Kidney (tissue), 14 donors: ENCODE results near the gene GALP. TPM values are rescaled to one million over a fixed set of nuclear protein-coding genes. Genes with fewer than 3 reads are reported as not detected.
A peak's percentile ranks its signal among the peaks of the same experiment; 100 is the strongest.

Experiments used
- DNase-seq, 5 donors: peaks; one replicate each; pipeline ENCODE4 v3.0.0-alpha.2; 2013 to 2020
- FAIRE-seq: peaks from 2 replicates; lab custom pipeline; 2012; peaks lifted over from hg19 to GRCh38; lab: Jason Lieb, UNC
- H3K27ac ChIP-seq, 2 donors: one replicate each; pipeline ENCODE4 v1.7.0; 2013; ENCODE audit warnings: low read depth in 2 of 2, low read length in 2 of 2, inconsistent platforms in 1 of 2
- H3K27me3 ChIP-seq: one replicate; pipeline ENCODE4 v1.7.1; 2013; ENCODE audit warnings: low read length, inconsistent platforms; ENCODE audit not compliant: control insufficient read depth, insufficient read depth
- H3K36me3 ChIP-seq, 3 donors: one replicate each; pipeline versions ENCODE4 v1.7.0 to v1.7.1; 2013; ENCODE audit warnings: low read length in 3 of 3, control low read depth in 1 of 3, inconsistent platforms in 1 of 3; ENCODE audit not compliant: insufficient read depth in 3 of 3, control insufficient read depth in 2 of 3
- H3K4me1 ChIP-seq, 3 donors: one replicate each; pipeline versions ENCODE4 v1.7.0 to v1.7.1; 2013; ENCODE audit warnings: low read length in 3 of 3, inconsistent platforms in 1 of 3, low read depth in 1 of 3; ENCODE audit not compliant: control insufficient read depth in 2 of 3, insufficient read depth in 2 of 3
- H3K4me3 ChIP-seq, 3 donors: one replicate each; pipeline versions ENCODE4 v1.7.0 to v1.8.1; 2013; ENCODE audit warnings: low read length in 3 of 3, control low read depth in 1 of 3, inconsistent platforms in 1 of 3
- H3K9ac ChIP-seq, 3 donors: one replicate each; pipeline versions ENCODE4 v1.7.0 to v1.7.1; 2013; ENCODE audit warnings: low read length in 3 of 3, control low read depth in 1 of 3, inconsistent platforms in 1 of 3
- H3K9me3 ChIP-seq, 3 donors: one replicate each; pipeline versions ENCODE4 v1.7.0 to v1.7.1; 2013; ENCODE audit warnings: low read length in 3 of 3, control low read depth in 1 of 3, inconsistent platforms in 1 of 3; ENCODE audit not compliant: control insufficient read depth in 2 of 3, insufficient read depth in 1 of 3
- intact Hi-C: fragments of 100-400 bp; cut with DNase I; formaldehyde crosslinking; loops from one replicate; pipeline ENCODE4 v1.11.1; 2022
- polyA plus RNA-seq: library from polyadenylated mRNA; stranded (reverse); fragments of 350-450 nt; fragmentation: Illumina TruSeq; extraction: RNeasy Lipid Tissue Mini Kit (QIAGEN cat#74804); gene quantifications from one replicate; pipeline ENCODE4 v1.2.3, GENCODE V29; 2014; ENCODE audit warnings: low read depth, low replicate concordance; ENCODE audit not compliant: insufficient read depth
- total RNA-seq: library from RNA; stranded (reverse); fragmentation: NEBNext Ultra II Directional; extraction: Animal tissue kit (Norgen Biotek cat#: 25700); gene quantifications from one replicate; pipeline ENCODE4 v1.2.1, GENCODE V29; 2021
- TF ChIP-seq, protein P1 (sequence below): IDR thresholded peaks from 3 replicates; pipeline ENCODE4 v1.5.1; 2012; ENCODE audit warnings: mild to moderate bottlenecking, moderate library complexity, borderline replicate concordance; ENCODE audit not compliant: insufficient read depth; ENCODE audit errors: extremely low read depth
- donor health status: control.
- donor health status: control.
- donor health status: control.
- donor health status: control.
- donor health status: control.
- donor health status: DM: yes; HTN: yes; CAD: no.
- donor health status: Normal renal cell carcinoma (clear cell type).

GALP gene
- total and polyA plus RNA-seq, 2 donors from 2014 or later, result not detected

DNA sequence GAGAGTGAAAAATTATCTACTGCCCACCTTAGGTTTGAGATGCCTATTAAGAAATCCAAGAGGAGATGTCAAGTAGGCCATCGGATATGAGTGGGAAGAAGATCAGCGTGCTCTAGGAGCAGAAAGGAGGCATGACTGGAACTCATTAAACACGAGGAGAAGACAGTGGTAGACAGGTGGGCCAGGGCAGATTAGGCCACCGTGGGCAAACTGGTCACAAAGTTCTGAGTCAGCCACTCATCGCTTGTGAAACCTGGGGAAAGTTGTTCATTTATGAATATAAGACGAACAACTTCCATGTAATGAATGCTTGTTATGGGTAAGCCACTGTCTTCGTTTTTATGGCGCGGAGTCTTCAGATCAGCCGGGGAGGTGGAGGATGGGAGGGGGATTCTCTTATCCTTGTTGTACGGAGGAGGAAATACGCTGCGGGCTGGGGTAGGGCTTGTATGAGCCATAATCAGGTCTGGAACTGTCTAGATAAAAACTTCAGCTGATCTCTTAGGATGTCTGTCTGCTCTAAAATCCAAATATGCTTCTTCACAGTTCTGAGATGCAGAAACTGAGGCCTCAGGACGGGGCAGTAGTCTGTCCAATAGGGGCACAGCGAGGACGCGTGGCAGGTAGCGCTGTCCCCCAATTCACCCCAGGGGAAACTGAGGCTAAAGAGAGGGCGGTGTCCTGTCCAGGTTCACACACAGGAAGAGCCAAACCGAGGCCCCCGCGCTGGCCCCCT is 35.8 kb upstream of the GALP start:
- intact Hi-C loops, result no loop called here
- no peaks in the 10 kb centered on the region for H3K27me3 ChIP-seq
- H3K9me3 ChIP-seq, result no peaks in the 10 kb centered on the region
- H3K27ac ChIP-seq, result peak overlapping the region; percentile 85 to 92
- H3K9ac ChIP-seq, result peak overlapping the region; percentile 2 to 74 (median 55)
- FAIRE-seq (no peak), DNase-seq (no peak)
- TF ChIP-seq, protein P1, sequence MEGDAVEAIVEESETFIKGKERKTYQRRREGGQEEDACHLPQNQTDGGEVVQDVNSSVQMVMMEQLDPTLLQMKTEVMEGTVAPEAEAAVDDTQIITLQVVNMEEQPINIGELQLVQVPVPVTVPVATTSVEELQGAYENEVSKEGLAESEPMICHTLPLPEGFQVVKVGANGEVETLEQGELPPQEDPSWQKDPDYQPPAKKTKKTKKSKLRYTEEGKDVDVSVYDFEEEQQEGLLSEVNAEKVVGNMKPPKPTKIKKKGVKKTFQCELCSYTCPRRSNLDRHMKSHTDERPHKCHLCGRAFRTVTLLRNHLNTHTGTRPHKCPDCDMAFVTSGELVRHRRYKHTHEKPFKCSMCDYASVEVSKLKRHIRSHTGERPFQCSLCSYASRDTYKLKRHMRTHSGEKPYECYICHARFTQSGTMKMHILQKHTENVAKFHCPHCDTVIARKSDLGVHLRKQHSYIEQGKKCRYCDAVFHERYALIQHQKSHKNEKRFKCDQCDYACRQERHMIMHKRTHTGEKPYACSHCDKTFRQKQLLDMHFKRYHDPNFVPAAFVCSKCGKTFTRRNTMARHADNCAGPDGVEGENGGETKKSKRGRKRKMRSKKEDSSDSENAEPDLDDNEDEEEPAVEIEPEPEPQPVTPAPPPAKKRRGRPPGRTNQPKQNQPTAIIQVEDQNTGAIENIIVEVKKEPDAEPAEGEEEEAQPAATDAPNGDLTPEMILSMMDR, result no peak
- H3K4me3 ChIP-seq, result peak overlapping the region; percentile 77 to 88 (median 80)
- H3K4me1 ChIP-seq, result peaks cover 4 to 21% (median 9%) of the 10 kb centered on the region in 3 donors
- H3K36me3 ChIP-seq, result no peaks in the 10 kb centered on the region

DNA sequence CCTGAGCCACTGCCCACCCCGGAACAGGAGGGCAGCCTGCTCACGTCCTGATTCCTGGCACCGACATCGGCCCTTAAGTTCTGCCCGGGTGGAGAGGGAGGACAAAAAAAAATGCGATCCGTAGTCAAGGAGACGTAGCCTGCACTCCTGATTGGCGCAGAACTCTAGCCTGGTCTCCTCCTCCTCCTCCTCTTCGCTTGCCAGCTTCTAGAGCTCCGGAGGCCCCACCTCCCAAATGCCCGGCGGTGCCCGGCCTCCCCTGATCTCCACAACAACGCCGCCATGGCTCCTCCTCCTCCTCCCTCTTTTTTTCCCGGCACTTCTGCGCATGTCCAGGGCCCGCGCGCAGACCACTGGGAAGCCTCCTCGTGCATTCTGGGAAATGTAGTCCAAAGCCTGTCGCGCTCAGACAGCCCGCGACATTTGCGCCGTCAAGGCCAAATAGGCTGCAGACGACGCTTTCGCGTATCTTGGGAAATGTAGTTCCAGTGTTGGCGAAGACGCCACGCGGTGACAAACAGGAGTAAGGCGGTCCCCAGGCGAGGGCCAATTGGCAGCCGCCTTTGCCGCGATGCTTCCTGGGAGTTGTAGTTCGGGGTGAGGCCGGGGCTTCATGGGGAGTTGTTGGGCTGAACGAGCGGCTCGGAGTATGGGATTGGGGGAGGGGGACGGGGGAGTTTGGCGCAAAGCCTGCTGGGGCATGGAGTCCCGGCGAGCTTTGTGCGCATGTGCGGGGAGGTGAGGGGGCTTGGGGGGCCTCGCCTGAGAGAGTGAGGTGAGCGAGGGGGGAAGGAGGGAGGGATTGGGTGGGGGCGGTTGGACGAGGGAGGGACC is 35.0 kb upstream of the GALP start, which contains the start of gene ZNF444:
ZNF444 (plus strand) TSS at position 705 of the 834 bp plus-strand sequence. CDS start 5,625 bp downstream, outside the sequence.
- intact Hi-C loops, result no loop called here
- DNase-seq, result peak; percentile 100
- Histone ChIP-seq H3K9ac (peak within 1 kb of the TSS; percentile 48 to 74 (median 55)), H3K9me3 (no peaks in the 10 kb centered on the region), H3K27ac (peak within 1 kb of the TSS; percentile 86 to 92), H3K4me1 (peaks cover 4 to 21% (median 9%) of the 10 kb centered on the region in 3 donors), H3K4me3 (peak within 1 kb of the TSS; percentile 80 to 88 (median 83)), H3K27me3 (no peaks in the 10 kb centered on the region), H3K36me3 (no peaks in the 10 kb centered on the region)
- TF ChIP-seq, protein P1, result no peak
- FAIRE-seq, result peak; percentile 98

DNA sequence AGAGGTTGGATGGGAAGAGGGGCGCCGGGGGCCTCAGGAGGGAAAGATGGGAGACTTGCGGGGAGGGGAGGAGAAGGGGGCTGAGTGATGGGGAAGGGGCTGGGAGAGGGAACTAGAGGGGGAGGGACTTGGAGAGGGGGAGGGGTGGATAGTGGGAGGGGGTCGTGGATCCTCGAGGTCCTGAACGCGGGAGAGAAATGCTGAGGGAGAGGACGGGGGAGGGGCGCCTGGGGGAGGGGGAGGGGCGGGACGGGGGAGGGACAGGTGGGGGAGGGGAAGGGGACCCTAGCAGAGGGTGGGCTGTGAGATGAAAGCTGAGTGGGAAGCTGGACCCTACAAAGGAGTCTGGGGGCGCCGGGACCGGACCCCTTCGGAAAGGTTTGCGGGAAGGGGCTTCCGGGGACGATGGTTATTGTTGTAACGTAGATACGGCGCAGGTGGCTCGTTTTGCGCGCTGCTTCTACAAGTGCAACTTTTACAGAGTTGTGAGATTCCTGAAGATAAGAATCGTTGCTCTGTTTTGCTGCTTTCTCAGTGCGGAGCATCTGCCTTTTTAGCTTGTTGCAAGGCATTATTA is 34.3 kb upstream of the GALP start:
- Histone ChIP-seq H3K4me3 (peak overlapping the region; percentile 73 to 88 (median 83)), H3K27me3 (no peaks in the 10 kb centered on the region), H3K9me3 (no peaks in the 10 kb centered on the region), H3K9ac (peak overlapping the region; percentile 48 to 65 (median 51)), H3K4me1 (peaks cover 4 to 21% (median 9%) of the 10 kb centered on the region in 3 donors), H3K36me3 (no peaks in the 10 kb centered on the region), H3K27ac (peak overlapping the region; percentile 86 to 92)
- intact Hi-C loops, result no loop called here
- TF ChIP-seq, protein P1, result no peak
- peak in 2 of 5 donors; percentile 42 to 56 for DNase-seq
- no peak for FAIRE-seq
